Smooth muscle cell (in vitro differentiated cells): ENCODE data around the gene CSGALNACT2. TPM values are rescaled to one million over a fixed set of nuclear protein-coding genes. Genes with fewer than 3 reads are reported as not detected.
A peak's percentile ranks its signal among the peaks of the same experiment; 100 is the strongest.

ENCODE experiments used
- DNase-seq: peaks from one replicate; lab custom pipeline; 2025; ENCODE audit not compliant: unreplicated experiment; lab: John Stamatoyannopoulos, UW
- H2AFZ ChIP-seq: fragments of 200-600 bp; sonication (generic); 2 replicates; pipeline ENCODE4 v1.6.0; 2016; ENCODE audit warnings: antibody characterized with exemption, low read depth, mild to moderate bottlenecking
- H3F3A ChIP-seq: fragments of 200-600 bp; sonication (generic); 2 replicates; pipeline ENCODE4 v1.6.0; 2017; ENCODE audit warnings: antibody characterized with exemption, low read depth
- H3K27ac ChIP-seq: fragments of 200-600 bp; sonication (generic); 2 replicates; pipeline ENCODE4 v1.5.1; 2016; ENCODE audit warnings: low read depth, mild to moderate bottlenecking
- H3K27me3 ChIP-seq: fragments of 200-600 bp; sonication (generic); 2 replicates; pipeline ENCODE4 v1.6.1; 2016; ENCODE audit warnings: low read depth, mild to moderate bottlenecking
- H3K36me3 ChIP-seq: fragments of 200-600 bp; sonication (generic); 2 replicates; pipeline ENCODE4 v1.5.1; 2016; ENCODE audit warnings: low read depth
- H3K4me1 ChIP-seq: fragments of 200-600 bp; sonication (generic); 2 replicates; pipeline ENCODE4 v1.5.1; 2016; ENCODE audit warnings: low read depth
- H3K4me2 ChIP-seq: fragments of 200-600 bp; sonication (generic); 2 replicates; pipeline ENCODE4 v1.6.0; 2016; ENCODE audit warnings: mild to moderate bottlenecking
- H3K4me3 ChIP-seq: fragments of 200-600 bp; sonication (generic); 2 replicates; pipeline ENCODE4 v1.5.1; 2016; ENCODE audit warnings: mild to moderate bottlenecking
- H3K79me2 ChIP-seq: fragments of 200-600 bp; sonication (generic); 2 replicates; pipeline ENCODE4 v1.6.0; 2016; ENCODE audit warnings: low read depth, mild to moderate bottlenecking
- H3K9ac ChIP-seq: fragments of 200-600 bp; sonication (generic); 2 replicates; pipeline ENCODE4 v1.6.0; 2016; ENCODE audit warnings: low read depth
- H3K9me3 ChIP-seq: fragments of 200-600 bp; sonication (generic); replicated peaks from 2 replicates; pipeline ENCODE4 v1.5.1; 2016; ENCODE audit warnings: low read depth
- H4K20me1 ChIP-seq: fragments of 200-600 bp; sonication (generic); 2 replicates; pipeline ENCODE4 v1.6.0; 2016; ENCODE audit warnings: low read depth
- CTCF ChIP-seq: fragments of 200-600 bp; sonication (generic); IDR thresholded peaks from 2 replicates; pipeline ENCODE4 v1.5.1; 2017; ENCODE audit warnings: borderline replicate concordance, mild to moderate bottlenecking, antibody characterized with exemption; ENCODE audit not compliant: insufficient read depth, poor library complexity, severe bottlenecking
- WGBS: methylation state at CpG from one replicate; pipeline ENCODE4 v1.1.7; 2016; ENCODE audit warnings: low lambda C conversion rate; 5-methylcytosine and 5-hydroxymethylcytosine counted together
- polyA plus RNA-seq: library from polyadenylated mRNA; unstranded; fragments of >200 nt; fragmentation: Nextera tagmentation; extraction: Ambion mirVana; gene quantifications from 2 replicates; pipeline ENCODE4 v1.2.1, GENCODE V29; 2016
- total RNA-seq: library from RNA; depleted of rRNA; stranded (reverse); fragments of >200 nt; gene quantifications from 2 replicates; pipeline ENCODE4 v1.2.3, GENCODE V29; 2014

Gene CSGALNACT2
- total and polyA plus RNA-seq, 2 experiments from 2014 or later, result 35.6 to 40.4 TPM

GRCh38 chr10:43229208-43230061 is 91.2 kb downstream of the CSGALNACT2 start:
- Histone ChIP-seq H3K36me3 (no peaks in the 10 kb centered on the region), H3K4me3 (peak overlapping the region; percentile 42), H3K27ac (no peak overlapping the region), H4K20me1 (no peaks in the 10 kb centered on the region), H3K9me3 (no peaks in the 10 kb centered on the region), H3K9ac (no peak overlapping the region), H3K27me3 (peaks cover 75% of the 10 kb centered on the region), H3K4me2 (peak overlapping the region; percentile 87), H3F3A (no peaks in the 10 kb centered on the region), H2AFZ (no peak overlapping the region), H3K79me2 (no peaks in the 10 kb centered on the region), H3K4me1 (no peaks in the 10 kb centered on the region)
- no peak for DNase-seq
- no peak for TF ChIP-seq CTCF
- WGBS, result 2% methylated on average over 44 of the region's 99 CpGs

DNA sequence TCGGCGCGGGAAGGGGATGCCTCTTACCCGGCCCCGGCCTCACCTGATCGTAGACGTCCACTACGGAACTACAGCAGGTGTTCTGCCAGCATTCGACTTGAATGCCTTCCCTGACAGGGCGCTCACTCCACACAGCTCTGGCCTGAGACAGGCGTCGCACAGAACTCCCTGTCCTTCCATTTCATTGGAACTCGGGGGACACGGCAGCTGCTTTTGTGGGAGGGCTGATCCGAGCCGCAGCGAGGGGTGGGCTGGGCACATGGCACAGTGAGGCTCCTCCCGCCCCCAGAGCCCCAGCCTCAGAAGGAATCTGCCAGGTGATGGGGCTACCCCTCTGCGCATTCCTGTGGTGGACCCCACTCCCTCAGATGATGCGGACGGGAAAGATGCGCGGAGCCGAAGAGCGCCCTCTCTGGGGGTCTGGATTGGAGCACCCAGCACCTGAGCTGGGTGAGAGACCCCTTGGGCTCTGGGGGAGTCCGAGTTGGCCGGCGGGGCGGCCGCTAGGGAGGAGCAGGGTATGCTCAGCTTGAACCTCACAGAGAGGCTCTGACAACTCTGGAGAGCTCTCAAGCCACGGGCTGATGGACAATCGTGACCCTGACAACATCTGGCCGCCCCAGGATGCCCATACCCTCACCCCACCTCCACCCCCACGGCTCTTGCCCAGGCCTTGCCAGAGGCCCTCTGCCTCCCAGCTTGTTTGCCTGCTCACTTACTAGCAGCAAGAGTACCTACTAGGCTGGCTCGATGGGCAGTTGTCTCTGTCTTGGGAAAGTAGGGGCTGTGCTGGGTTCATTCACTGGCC is 92.1 kb downstream of the CSGALNACT2 start:
- Histone ChIP-seq H3K79me2 (no peaks in the 10 kb centered on the region), H3K4me2 (peak overlapping the region; percentile 87), H3K9ac (no peak overlapping the region), H2AFZ (no peak overlapping the region), H3K9me3 (no peaks in the 10 kb centered on the region), H3K4me1 (no peaks in the 10 kb centered on the region), H3K4me3 (no peak overlapping the region), H3K36me3 (no peaks in the 10 kb centered on the region), H3K27ac (no peak overlapping the region), H4K20me1 (no peaks in the 10 kb centered on the region), H3F3A (no peaks in the 10 kb centered on the region), H3K27me3 (peaks cover 81% of the 10 kb centered on the region)
- DNase-seq, result no peak
- WGBS, result 43% methylated on average over 28 of the region's 35 CpGs
- TF ChIP-seq CTCF, result no peak

GRCh38 chr10:43230909-43231522 is 92.8 kb downstream of the CSGALNACT2 start:
- Histone ChIP-seq H3K36me3 (no peaks in the 10 kb centered on the region), H4K20me1 (no peaks in the 10 kb centered on the region), H3K4me2 (no peak overlapping the region), H3K9ac (no peak overlapping the region), H3K9me3 (no peaks in the 10 kb centered on the region), H3K27ac (no peak overlapping the region), H3K4me1 (no peaks in the 10 kb centered on the region), H2AFZ (no peak overlapping the region), H3K27me3 (peaks cover 84% of the 10 kb centered on the region), H3F3A (no peaks in the 10 kb centered on the region), H3K79me2 (no peaks in the 10 kb centered on the region), H3K4me3 (no peak overlapping the region)
- no peak for TF ChIP-seq CTCF
- 86% methylated on average over 8 of the region's 8 CpGs for WGBS
- no peak for DNase-seq
